Spleen (tissue), 7 donors: ENCODE measurements around the gene TMEFF1.

Experiments
- CTCF ChIP-seq, 11 experiments: fragments of 200-600 bp in 7 of 11; fragments of 450-650 bp in 4 of 11; sonication (generic) in 4 of 11; IDR thresholded peaks in 8 of 11; conservative IDR thresholded peaks in 3 of 11; 1 replicate in 7 of 11; 2 replicates in 4 of 11; pipeline versions ENCODE4 v1.4.0 to v1.8.0; 2016 to 2021; ENCODE audit warnings: antibody characterized with exemption in 11 of 11, inconsistent platforms in 4 of 11, mild to moderate bottlenecking in 1 of 11
- POLR2A ChIP-seq, 3 donors: fragments of 450-650 bp; IDR thresholded peaks; one replicate each; pipeline ENCODE4 v1.5.1; 2017; ENCODE audit warnings: antibody characterized with exemption in 3 of 3, mild to moderate bottlenecking in 1 of 3
- POLR2AphosphoS5 ChIP-seq, 3 donors: sonication (generic); formaldehyde crosslinking; IDR thresholded peaks; one replicate each; pipeline ENCODE4 v1.5.1; 2017; ENCODE audit warnings: antibody characterized with exemption in 3 of 3
- donor health status: DM: no; HTN: no; CAD: no; lungs with moderate emphysema.
- donor health status: DM: no; HTN: no; CAD: no.
- donor health status: DM: no; HTN: no; CAD: no.

GRCh38 chr9:100465274-100465673 lies 7.7 kb upstream of the TMEFF1 start:
- no peak for TF ChIP-seq CTCF (IDR thresholded peaks at IDR 0.05 in 8 of 11, conservative IDR thresholded peaks at IDR 0.05 in 3 of 11)
- TF ChIP-seq POLR2A (IDR thresholded peaks at IDR 0.05) = no peak
- TF ChIP-seq POLR2AphosphoS5 (IDR thresholded peaks at IDR 0.05) = no peak
